Measurements from ENCODE around the gene CHST3.

CHST3 gene

DNA sequence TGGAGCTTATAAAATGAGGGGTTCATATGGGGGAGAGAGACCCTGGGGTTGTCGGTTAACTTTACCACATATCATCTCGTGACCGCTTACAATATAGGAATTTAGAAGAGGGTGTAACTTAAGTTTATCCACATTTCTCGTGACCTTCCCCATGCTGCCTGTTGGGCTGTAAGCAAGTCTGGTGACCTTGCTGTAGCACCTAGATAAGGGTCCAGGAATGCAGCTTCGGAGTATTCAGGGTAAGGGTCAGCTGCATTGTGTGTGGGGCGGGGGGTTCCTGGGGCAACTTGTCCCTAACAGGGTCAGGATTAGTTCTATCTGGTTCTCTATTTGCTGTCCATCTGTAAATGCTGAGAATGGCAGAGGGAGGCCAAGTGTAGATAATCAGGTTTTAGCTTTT, 1.3 kb upstream of the CHST3 start:
- Histone ChIP-seq H3K79me2 (ENCODE audit: insufficient read depth, low read length) (no peaks in the 10 kb centered on the region), H3K4me2 (ENCODE audit: low read depth, low read length, poor library complexity, severe bottlenecking) (no peak overlapping the region), H3K27ac (ENCODE audit: low read depth, low read length) (no peak overlapping the region), H3K36me3 (ENCODE audit: low read length) (no peaks in the 10 kb centered on the region), H3K9me3 (ENCODE audit: insufficient read depth, low read length) (no peaks in the 10 kb centered on the region), H3F3A (ENCODE audit: insufficient read depth) (no peaks in the 10 kb centered on the region), H3K4me3 (ENCODE audit: insufficient read depth, low read length, poor library complexity, severe bottlenecking) (no peak overlapping the region), H3K9me2 (replicated peaks; ENCODE audit: insufficient read depth, low read length) (no peaks in the 10 kb centered on the region), H3K9ac (ENCODE audit: low read length) (no peak overlapping the region), H2AFZ (ENCODE audit: low read depth, low read length, severe bottlenecking) (no peak overlapping the region), H4K20me1 (ENCODE audit: low read depth, low read length) (no peaks in the 10 kb centered on the region), H3K27me3 (ENCODE audit: low read length) (no peaks in the 10 kb centered on the region)
- TF ChIP-seq EZH2phosphoT487 (conservative IDR thresholded peaks at IDR 0.05; ENCODE audit: low read length): no peak
- TF ChIP-seq, protein P1, sequence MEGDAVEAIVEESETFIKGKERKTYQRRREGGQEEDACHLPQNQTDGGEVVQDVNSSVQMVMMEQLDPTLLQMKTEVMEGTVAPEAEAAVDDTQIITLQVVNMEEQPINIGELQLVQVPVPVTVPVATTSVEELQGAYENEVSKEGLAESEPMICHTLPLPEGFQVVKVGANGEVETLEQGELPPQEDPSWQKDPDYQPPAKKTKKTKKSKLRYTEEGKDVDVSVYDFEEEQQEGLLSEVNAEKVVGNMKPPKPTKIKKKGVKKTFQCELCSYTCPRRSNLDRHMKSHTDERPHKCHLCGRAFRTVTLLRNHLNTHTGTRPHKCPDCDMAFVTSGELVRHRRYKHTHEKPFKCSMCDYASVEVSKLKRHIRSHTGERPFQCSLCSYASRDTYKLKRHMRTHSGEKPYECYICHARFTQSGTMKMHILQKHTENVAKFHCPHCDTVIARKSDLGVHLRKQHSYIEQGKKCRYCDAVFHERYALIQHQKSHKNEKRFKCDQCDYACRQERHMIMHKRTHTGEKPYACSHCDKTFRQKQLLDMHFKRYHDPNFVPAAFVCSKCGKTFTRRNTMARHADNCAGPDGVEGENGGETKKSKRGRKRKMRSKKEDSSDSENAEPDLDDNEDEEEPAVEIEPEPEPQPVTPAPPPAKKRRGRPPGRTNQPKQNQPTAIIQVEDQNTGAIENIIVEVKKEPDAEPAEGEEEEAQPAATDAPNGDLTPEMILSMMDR (IDR thresholded peaks at IDR 0.05; ENCODE audit: insufficient read depth, low read length, poor library complexity, severe bottlenecking): no peak

DNA sequence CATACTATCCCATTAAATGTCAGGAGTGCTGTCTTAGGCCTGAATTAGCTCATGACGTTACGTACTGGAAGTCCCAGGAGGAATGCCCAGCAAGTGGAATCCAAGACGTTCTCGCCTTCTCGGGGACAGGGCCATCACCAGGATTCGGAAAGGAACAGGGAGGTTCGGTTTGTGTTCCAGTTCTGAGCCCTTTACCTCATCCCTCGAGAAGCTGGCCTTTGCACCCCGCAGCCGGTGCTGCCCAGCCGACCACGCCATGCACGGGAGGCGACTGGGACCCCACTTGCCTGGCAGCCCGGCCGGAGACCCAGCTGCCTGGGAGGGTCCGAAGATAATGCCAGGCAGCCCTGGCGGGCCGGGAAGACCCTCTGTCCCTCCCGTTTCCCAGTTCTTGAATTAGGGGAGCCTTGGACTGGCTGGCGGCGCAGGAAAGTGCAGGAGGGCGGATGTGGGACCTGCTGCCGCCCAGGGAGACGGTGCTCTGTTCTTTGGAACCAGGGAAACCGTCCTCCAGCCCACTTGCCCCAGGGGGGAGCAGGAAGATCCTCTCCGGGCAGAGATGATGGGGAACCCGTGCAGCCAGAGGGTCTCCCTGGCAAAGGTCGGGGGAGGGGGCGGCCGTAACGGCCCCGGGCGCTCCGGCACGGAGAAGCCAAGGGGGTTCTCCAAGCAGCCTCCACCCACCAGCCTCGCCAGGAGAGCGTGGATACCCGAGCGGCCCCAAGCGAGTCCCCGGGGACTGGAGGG, 671 bp upstream of the CHST3 start:
- H3K4me3 ChIP-seq (ENCODE audit: insufficient read depth, low read length, poor library complexity, severe bottlenecking): no peak overlapping the region
- H3K4me2 ChIP-seq (ENCODE audit: low read depth, low read length, poor library complexity, severe bottlenecking): no peak overlapping the region
- H4K20me1 ChIP-seq (ENCODE audit: low read depth, low read length): no peaks in the 10 kb centered on the region
- H3K9me2 ChIP-seq (replicated peaks; ENCODE audit: insufficient read depth, low read length): no peaks in the 10 kb centered on the region
- TF ChIP-seq, protein P1 (IDR thresholded peaks at IDR 0.05; ENCODE audit: insufficient read depth, low read length, poor library complexity, severe bottlenecking): no peak
- TF ChIP-seq EZH2phosphoT487 (conservative IDR thresholded peaks at IDR 0.05; ENCODE audit: low read length): no peak
- H3K79me2 ChIP-seq (ENCODE audit: insufficient read depth, low read length): no peaks in the 10 kb centered on the region
- no peaks in the 10 kb centered on the region for H3K36me3 ChIP-seq (ENCODE audit: low read length)
- H2AFZ ChIP-seq (ENCODE audit: low read depth, low read length, severe bottlenecking): no peak overlapping the region
- no peak overlapping the region for H3K9ac ChIP-seq (ENCODE audit: low read length)
- H3K27ac ChIP-seq (ENCODE audit: low read depth, low read length): no peak overlapping the region
- H3F3A ChIP-seq (ENCODE audit: insufficient read depth): no peaks in the 10 kb centered on the region
- H3K27me3 ChIP-seq (ENCODE audit: low read length): no peaks in the 10 kb centered on the region
- H3K9me3 ChIP-seq (ENCODE audit: insufficient read depth, low read length): no peaks in the 10 kb centered on the region

DNA sequence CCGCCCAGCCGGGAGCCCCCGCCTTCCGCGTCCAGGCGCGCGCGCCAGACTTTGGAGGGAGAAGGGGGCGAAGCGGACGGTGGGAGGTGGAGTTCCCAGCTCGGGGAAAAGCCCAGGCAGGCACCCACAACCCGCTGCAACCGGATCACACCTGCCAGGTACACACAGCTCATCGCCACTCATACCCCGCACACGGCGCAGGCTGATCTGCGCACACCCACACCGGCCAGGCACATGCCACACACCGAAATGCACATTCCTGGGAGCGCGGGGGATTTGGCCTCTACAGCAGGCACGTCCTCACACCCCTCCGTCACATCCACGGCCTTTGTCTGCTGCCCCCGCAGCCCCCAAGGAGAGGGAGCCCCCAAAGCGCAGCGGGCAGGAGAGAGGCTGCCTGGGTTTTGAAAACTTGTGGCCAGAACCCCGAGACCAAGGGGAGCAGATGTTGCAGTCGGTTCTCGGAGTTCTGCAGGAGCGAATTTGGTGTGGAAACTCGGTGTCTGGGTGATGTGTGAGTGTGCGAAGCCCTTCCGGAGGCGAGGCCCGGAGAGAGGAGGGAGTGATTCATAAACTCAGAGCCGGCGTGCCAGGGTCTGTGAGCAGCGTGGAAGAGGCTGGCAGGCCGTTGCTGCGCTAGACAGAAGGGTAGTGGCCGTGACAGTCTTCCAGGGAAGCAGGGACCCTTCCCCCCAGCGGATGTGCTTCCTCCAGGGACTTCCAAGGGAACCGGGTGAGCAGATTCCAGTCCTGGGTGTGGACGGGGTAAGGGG, 734 bp downstream of the CHST3 start:
- Histone ChIP-seq H2AFZ (ENCODE audit: low read depth, low read length, severe bottlenecking) (no peak overlapping the region), H3K9me3 (ENCODE audit: insufficient read depth, low read length) (no peaks in the 10 kb centered on the region), H3K4me3 (ENCODE audit: insufficient read depth, low read length, poor library complexity, severe bottlenecking) (no peak overlapping the region), H3K9me2 (replicated peaks; ENCODE audit: insufficient read depth, low read length) (no peaks in the 10 kb centered on the region), H4K20me1 (ENCODE audit: low read depth, low read length) (no peaks in the 10 kb centered on the region), H3F3A (ENCODE audit: insufficient read depth) (no peaks in the 10 kb centered on the region), H3K27me3 (ENCODE audit: low read length) (no peaks in the 10 kb centered on the region), H3K27ac (ENCODE audit: low read depth, low read length) (no peak overlapping the region), H3K4me2 (ENCODE audit: low read depth, low read length, poor library complexity, severe bottlenecking) (no peak overlapping the region), H3K9ac (ENCODE audit: low read length) (no peak overlapping the region), H3K79me2 (ENCODE audit: insufficient read depth, low read length) (no peaks in the 10 kb centered on the region), H3K36me3 (ENCODE audit: low read length) (no peaks in the 10 kb centered on the region)
- TF ChIP-seq, protein P1 (IDR thresholded peaks at IDR 0.05; ENCODE audit: insufficient read depth, low read length, poor library complexity, severe bottlenecking): no peak
- no peak for TF ChIP-seq EZH2phosphoT487 (conservative IDR thresholded peaks at IDR 0.05; ENCODE audit: low read length)
